H1 (cell line): Measurements from ENCODE around the gene DNLZ.

ENCODE experiments used
- CEBPB ChIP-seq: IDR thresholded peaks from 2 replicates; pipeline ENCODE4 v1.6.1; 2012; ENCODE audit warnings: low read depth, low read length
- CTCF ChIP-seq, 3 experiments: IDR thresholded peaks; 1 replicate in 2 of 3; 2 replicates in 1 of 3; pipeline versions ENCODE4 v1.5.1 to v1.6.1; 2011; ENCODE audit warnings: low read length in 3 of 3, mild to moderate bottlenecking in 3 of 3, inconsistent platforms in 2 of 3, low read depth in 1 of 3, moderate library complexity in 1 of 3; ENCODE audit not compliant: insufficient read depth in 1 of 3; ENCODE audit errors: control extremely low read depth in 1 of 3
- EP300 ChIP-seq, 2 experiments: IDR thresholded peaks; 1 replicate in 1 of 2; 2 replicates in 1 of 2; pipeline ENCODE4 v1.6.1; 2011 to 2012; ENCODE audit warnings: low read depth in 2 of 2, low read length in 2 of 2, mild to moderate bottlenecking in 2 of 2, borderline replicate concordance in 1 of 2, inconsistent platforms in 1 of 2, moderate library complexity in 1 of 2
- EZH2 ChIP-seq: fragments of 200-600 bp; sonication (generic); IDR thresholded peaks from 2 replicates; pipeline ENCODE4 v1.7.1; 2012; ENCODE audit warnings: low read depth, mild to moderate bottlenecking, moderate library complexity, low read length, inconsistent platforms; ENCODE audit not compliant: severe bottlenecking
- GABPA ChIP-seq: IDR thresholded peaks from 2 replicates; pipeline ENCODE4 v1.6.1; 2011; ENCODE audit warnings: mild to moderate bottlenecking, low read length, moderate library complexity, borderline replicate concordance; ENCODE audit not compliant: insufficient read depth
- HDAC6 ChIP-seq: IDR thresholded peaks from one replicate; pipeline ENCODE4 v1.7.1; 2012; ENCODE audit warnings: low read depth, mild to moderate bottlenecking, inconsistent platforms, low read length, moderate library complexity
- JUND ChIP-seq: IDR thresholded peaks from 2 replicates; pipeline ENCODE4 v1.6.1; 2011; ENCODE audit warnings: mild to moderate bottlenecking, improper control_type of control experiment, low read length
- MAX ChIP-seq: IDR thresholded peaks from 2 replicates; pipeline ENCODE4 v1.6.1; 2012; ENCODE audit warnings: inconsistent platforms
- POLR2A ChIP-seq, 2 experiments: IDR thresholded peaks; 1 replicate in 1 of 2; 2 replicates in 1 of 2; pipeline ENCODE4 v1.6.1; 2011; ENCODE audit warnings: low read depth in 2 of 2, low read length in 2 of 2, mild to moderate bottlenecking in 2 of 2; ENCODE audit errors: control extremely low read depth in 1 of 2
- POLR2AphosphoS5 ChIP-seq: IDR thresholded peaks from 2 replicates; pipeline ENCODE4 v1.6.1; 2011; ENCODE audit warnings: low read depth, low read length
- SIRT6 ChIP-seq: IDR thresholded peaks from one replicate; pipeline ENCODE4 v1.7.1; 2012; ENCODE audit warnings: low read length, inconsistent platforms
- SRF ChIP-seq: IDR thresholded peaks from 2 replicates; pipeline ENCODE4 v1.6.1; 2011; ENCODE audit warnings: mild to moderate bottlenecking, low read depth, low read length, moderate library complexity
- SUZ12 ChIP-seq: fragments of 200-600 bp; sonication (generic); IDR thresholded peaks from 2 replicates; pipeline ENCODE4 v1.6.1; 2012; ENCODE audit warnings: mild to moderate bottlenecking, inconsistent platforms, low read length, moderate library complexity, mixed read lengths
- YY1 ChIP-seq: IDR thresholded peaks from 2 replicates; pipeline ENCODE4 v1.6.1; 2011; ENCODE audit warnings: low read depth, mild to moderate bottlenecking, low read length

GRCh38 chr9:136309806-136310220, 53.7 kb downstream of the DNLZ start:
- TF ChIP-seq CTCF (IDR thresholded peaks at IDR 0.05; ENCODE audit: control extremely low read depth in 1 of 3, insufficient read depth in 1 of 3, low read depth in 1 of 3, low read length in 3 of 3) (no peak), HDAC6 (peak; percentile 34), SRF (no peak), MAX (no peak), SUZ12 (no peak), POLR2A (IDR thresholded peaks at IDR 0.05; ENCODE audit: control extremely low read depth in 1 of 2, low read depth in 2 of 2, low read length in 2 of 2) (no peak), YY1 (no peak), EP300 (IDR thresholded peaks at IDR 0.05; ENCODE audit: borderline replicate concordance in 1 of 2, low read depth in 2 of 2, low read length in 2 of 2) (no peak), GABPA (no peak), CEBPB (no peak), JUND (no peak), POLR2AphosphoS5 (no peak), SIRT6 (no peak), EZH2 (no peak)
